Measurements from ENCODE around the gene OR8D2.

Gene OR8D2
- total RNA-seq: 0 reads per million in 2 donors

- no peak for DNase-seq
Measured at GRCh38 chr11:124320097-124320496, at the start of gene OR8D2. Gene OR8D2 (minus strand): TSS chr11:124320197. CDS start chr11:124320197, 0 bp downstream.

- no peak for DNase-seq
Measured at GRCh38 chr11:124359566-124359965, 39.6 kb upstream of the OR8D2 start.

- DNase-seq: no peak
Measured at GRCh38 chr11:124346311-124346955, 26.4 kb upstream of the OR8D2 start.

- no peak for DNase-seq
Measured at GRCh38 chr11:124344346-124344745, 24.3 kb upstream of the OR8D2 start.

- no peak for DNase-seq
Measured at GRCh38 chr11:124340142-124340447, 20.1 kb upstream of the OR8D2 start.

- DNase-seq: no peak
Measured at GRCh38 chr11:124339396-124340141, 19.6 kb upstream of the OR8D2 start.

- no peak for DNase-seq
Measured at GRCh38 chr11:124331873-124332272, 11.9 kb upstream of the OR8D2 start.

- no peak for DNase-seq
Measured at GRCh38 chr11:124329787-124330478, 9.9 kb upstream of the OR8D2 start.

GRCh38 chr11:124327775-124328174 lies 7.8 kb upstream of the OR8D2 start:
- no peak for DNase-seq

GRCh38 chr11:124322356-124322755 lies 2.4 kb upstream of the OR8D2 start:
- no peak for DNase-seq

- no peak for DNase-seq
Measured at GRCh38 chr11:124315052-124315451, 4.9 kb downstream of the OR8D2 start.

- no peak for DNase-seq
Measured at GRCh38 chr11:124313849-124314248, 6.1 kb downstream of the OR8D2 start, which contains the start of gene OR8D1. Gene OR8D1 (minus strand): TSS chr11:124313949. CDS start chr11:124310766, 3,183 bp downstream.

- DNase-seq: no peak
Measured at GRCh38 chr11:124313131-124313530, 6.9 kb downstream of the OR8D2 start.

- DNase-seq: no peak
Measured at GRCh38 chr11:124311670-124312069, 8.3 kb downstream of the OR8D2 start.

GRCh38 chr11:124311269-124311668 lies 8.7 kb downstream of the OR8D2 start:
- DNase-seq: no peak

- DNase-seq: no peak
Measured at GRCh38 chr11:124310721-124311120, 9.3 kb downstream of the OR8D2 start.

- DNase-seq: no peak
Measured at GRCh38 chr11:124307093-124307492, 12.9 kb downstream of the OR8D2 start.

- DNase-seq: no peak
Measured at GRCh38 chr11:124302347-124303125, 17.5 kb downstream of the OR8D2 start.

- no peak for DNase-seq
Measured at GRCh38 chr11:124301548-124301947, 18.4 kb downstream of the OR8D2 start.

- no peak for DNase-seq
Measured at GRCh38 chr11:124297921-124298320, 22.1 kb downstream of the OR8D2 start.

GRCh38 chr11:124296016-124296415 lies 24.0 kb downstream of the OR8D2 start:
- no peak for DNase-seq

- no peak for DNase-seq
Measured at GRCh38 chr11:124294687-124295086, 25.3 kb downstream of the OR8D2 start.
